Erythroblast (primary cell): ENCODE results near the gene PCDH9.
A peak's percentile ranks its signal among the peaks of the same experiment; 100 is the strongest.

ENCODE experiments used
- DNase-seq, 2 experiments: peaks; one replicate each; lab custom pipeline; 2025; lab: John Stamatoyannopoulos, UW
- GATA1 ChIP-seq: IDR thresholded peaks from 2 replicates; pipeline ENCODE4 v1.6.1; 2011; ENCODE audit warnings: low read depth, mild to moderate bottlenecking, control low read depth, low read length, moderate library complexity
- POLR2A ChIP-seq: IDR thresholded peaks from 2 replicates; pipeline ENCODE4 v1.6.1; 2011; ENCODE audit warnings: mild to moderate bottlenecking, low read length

Gene PCDH9

GRCh38 chr13:67230404-67231288, 510 bp upstream of the PCDH9 start:
- TF ChIP-seq GATA1 (no peak), POLR2A (peak; percentile 42)
- peak; percentile 93 for DNase-seq

GRCh38 chr13:67228916-67229315, 1.2 kb downstream of the PCDH9 start:
- DNase-seq = no peak
- TF ChIP-seq GATA1 = no peak
- no peak for TF ChIP-seq POLR2A

- TF ChIP-seq GATA1 (no peak), POLR2A (no peak)
- DNase-seq = no peak
Measured at GRCh38 chr13:67228031-67228430, 2.1 kb downstream of the PCDH9 start.

- TF ChIP-seq POLR2A = no peak
- no peak for TF ChIP-seq GATA1
- no peak for DNase-seq
Measured at GRCh38 chr13:67227131-67227983, 2.8 kb downstream of the PCDH9 start.

- DNase-seq = no peak
- TF ChIP-seq POLR2A = no peak
- TF ChIP-seq GATA1 = no peak
Measured at GRCh38 chr13:67226696-67227095, 3.4 kb downstream of the PCDH9 start.

- TF ChIP-seq GATA1 (no peak), POLR2A (no peak)
- DNase-seq = no peak
Measured at GRCh38 chr13:67225252-67226159, 4.6 kb downstream of the PCDH9 start.

GRCh38 chr13:67224148-67224846, 5.8 kb downstream of the PCDH9 start:
- DNase-seq = peak; percentile 80 to 84
- TF ChIP-seq GATA1 (no peak), POLR2A (no peak)

GRCh38 chr13:67223742-67224141, 6.4 kb downstream of the PCDH9 start:
- no peak for DNase-seq
- TF ChIP-seq GATA1 (no peak), POLR2A (no peak)

- no peak for DNase-seq
Measured at GRCh38 chr13:67223024-67223423, 7.1 kb downstream of the PCDH9 start.

GRCh38 chr13:67221630-67222226, 8.4 kb downstream of the PCDH9 start:
- DNase-seq = no peak
- TF ChIP-seq GATA1 = no peak

More at GRCh38 chr13:67223024-67223423, 7.1 kb downstream of the PCDH9 start:
- no peak for TF ChIP-seq POLR2A
- TF ChIP-seq GATA1 = no peak

GRCh38 chr13:67219113-67219512, 11.0 kb downstream of the PCDH9 start:
- no peak for DNase-seq
- TF ChIP-seq GATA1 (no peak), POLR2A (no peak)

GRCh38 chr13:67217880-67218279, 12.3 kb downstream of the PCDH9 start:
- TF ChIP-seq GATA1 = no peak
- TF ChIP-seq POLR2A = no peak
- DNase-seq = no peak

GRCh38 chr13:67216864-67217263, 13.3 kb downstream of the PCDH9 start:
- no peak for DNase-seq
- TF ChIP-seq POLR2A (no peak), GATA1 (no peak)

GRCh38 chr13:67210208-67210607, 19.9 kb downstream of the PCDH9 start:
- no peak for DNase-seq
- TF ChIP-seq GATA1 = no peak
- no peak for TF ChIP-seq POLR2A
